Glutamatergic neuron (in vitro differentiated cells): ENCODE measurements around the gene KRT78. TPM values are rescaled to one million over a fixed set of nuclear protein-coding genes. Genes with fewer than 3 reads are reported as not detected.
A peak's percentile ranks its signal among the peaks of the same experiment; 100 is the strongest.

Experiments used
- DNase-seq: peaks from one replicate; pipeline ENCODE4 v3.0.0; 2022
- H3K27ac Mint-ChIP-seq: one replicate; pipeline ENCODE4 v1.8.0; 2020; ENCODE audit warnings: mild to moderate bottlenecking, mixed read lengths, inconsistent platforms; ENCODE audit not compliant: unreplicated experiment
- H3K27me3 Mint-ChIP-seq: one replicate; pipeline ENCODE4 v1.8.0; 2020; ENCODE audit warnings: mild to moderate bottlenecking, moderate library complexity, mixed read lengths, inconsistent platforms; ENCODE audit not compliant: unreplicated experiment
- H3K36me3 Mint-ChIP-seq: one replicate; pipeline ENCODE4 v1.8.0; 2020; ENCODE audit warnings: mild to moderate bottlenecking, mixed read lengths, inconsistent platforms; ENCODE audit not compliant: unreplicated experiment
- H3K4me1 Mint-ChIP-seq: one replicate; pipeline ENCODE4 v1.8.0; 2020; ENCODE audit warnings: mild to moderate bottlenecking, low read depth, mixed read lengths, inconsistent platforms; ENCODE audit not compliant: unreplicated experiment
- H3K4me3 Mint-ChIP-seq: one replicate; pipeline ENCODE4 v1.8.0; 2020; ENCODE audit warnings: mild to moderate bottlenecking, mixed read lengths, inconsistent platforms; ENCODE audit not compliant: unreplicated experiment
- H3K9me3 Mint-ChIP-seq: one replicate; pipeline ENCODE4 v1.8.0; 2020; ENCODE audit warnings: mild to moderate bottlenecking, moderate library complexity, mixed read lengths, inconsistent platforms; ENCODE audit not compliant: unreplicated experiment
- total RNA-seq: library from RNA; stranded (reverse); fragmentation: NEBNext Ultra II Directional; extraction: Animal tissue kit (Norgen Biotek cat#: 25700); gene quantifications from one replicate; pipeline ENCODE4 v1.2.1, GENCODE V29; 2021; ENCODE audit not compliant: unreplicated experiment
- TF ChIP-seq, protein P1 (sequence below): fragments of 200-600 bp; sonication (generic); IDR thresholded peaks from one replicate; pipeline ENCODE4 v1.5.0; 2021; ENCODE audit not compliant: partially characterized antibody, unreplicated experiment

The KRT78 gene
- total RNA-seq, 1 donor from 2014 or later, result not detected

DNA sequence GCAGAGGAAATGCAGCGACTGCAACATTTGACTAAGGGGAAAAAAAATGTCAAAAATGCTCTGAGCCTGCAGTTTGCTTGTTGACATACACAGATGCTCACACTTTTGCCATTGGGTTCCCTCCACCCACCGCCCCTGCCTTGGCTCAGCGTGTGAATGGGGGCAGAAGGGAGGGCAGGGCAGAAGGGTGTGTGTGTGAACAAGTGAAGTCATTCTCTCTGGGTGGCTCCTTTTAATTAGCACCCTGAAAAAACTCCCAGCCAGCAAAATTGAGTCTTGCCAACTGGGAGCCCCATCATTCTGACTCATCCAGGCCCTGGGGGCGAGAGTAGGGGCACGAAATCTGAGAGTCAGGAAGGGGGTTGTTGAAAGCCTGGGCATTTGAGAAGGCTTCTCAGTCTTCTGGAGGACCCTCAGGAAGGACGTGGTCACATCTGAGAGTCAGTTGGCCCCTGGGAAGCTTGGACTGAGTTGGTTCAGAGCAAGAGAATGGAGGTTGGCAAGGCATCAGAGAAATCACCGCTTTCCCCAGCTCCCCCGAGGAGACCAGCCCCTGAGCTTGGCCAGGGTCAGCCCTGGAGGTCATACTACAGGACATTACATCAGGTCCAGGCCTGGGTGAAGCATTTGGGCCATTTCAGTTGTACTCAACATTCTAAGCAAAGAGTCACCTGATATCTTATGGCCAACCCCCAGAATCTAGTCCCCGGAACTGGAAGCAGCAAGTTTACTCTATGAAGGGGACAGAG, 22.7 kb upstream of the KRT78 start:
- H3K4me3 Mint-ChIP-seq, result no peak overlapping the region
- TF ChIP-seq, protein P1, sequence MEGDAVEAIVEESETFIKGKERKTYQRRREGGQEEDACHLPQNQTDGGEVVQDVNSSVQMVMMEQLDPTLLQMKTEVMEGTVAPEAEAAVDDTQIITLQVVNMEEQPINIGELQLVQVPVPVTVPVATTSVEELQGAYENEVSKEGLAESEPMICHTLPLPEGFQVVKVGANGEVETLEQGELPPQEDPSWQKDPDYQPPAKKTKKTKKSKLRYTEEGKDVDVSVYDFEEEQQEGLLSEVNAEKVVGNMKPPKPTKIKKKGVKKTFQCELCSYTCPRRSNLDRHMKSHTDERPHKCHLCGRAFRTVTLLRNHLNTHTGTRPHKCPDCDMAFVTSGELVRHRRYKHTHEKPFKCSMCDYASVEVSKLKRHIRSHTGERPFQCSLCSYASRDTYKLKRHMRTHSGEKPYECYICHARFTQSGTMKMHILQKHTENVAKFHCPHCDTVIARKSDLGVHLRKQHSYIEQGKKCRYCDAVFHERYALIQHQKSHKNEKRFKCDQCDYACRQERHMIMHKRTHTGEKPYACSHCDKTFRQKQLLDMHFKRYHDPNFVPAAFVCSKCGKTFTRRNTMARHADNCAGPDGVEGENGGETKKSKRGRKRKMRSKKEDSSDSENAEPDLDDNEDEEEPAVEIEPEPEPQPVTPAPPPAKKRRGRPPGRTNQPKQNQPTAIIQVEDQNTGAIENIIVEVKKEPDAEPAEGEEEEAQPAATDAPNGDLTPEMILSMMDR, result no peak
- no peaks in the 10 kb centered on the region for H3K9me3 Mint-ChIP-seq
- H3K27ac Mint-ChIP-seq, result no peak overlapping the region
- peaks cover 4% of the 10 kb centered on the region for H3K4me1 Mint-ChIP-seq
- H3K27me3 Mint-ChIP-seq, result peaks cover 18% of the 10 kb centered on the region
- no peaks in the 10 kb centered on the region for H3K36me3 Mint-ChIP-seq
- no peak for DNase-seq

DNA sequence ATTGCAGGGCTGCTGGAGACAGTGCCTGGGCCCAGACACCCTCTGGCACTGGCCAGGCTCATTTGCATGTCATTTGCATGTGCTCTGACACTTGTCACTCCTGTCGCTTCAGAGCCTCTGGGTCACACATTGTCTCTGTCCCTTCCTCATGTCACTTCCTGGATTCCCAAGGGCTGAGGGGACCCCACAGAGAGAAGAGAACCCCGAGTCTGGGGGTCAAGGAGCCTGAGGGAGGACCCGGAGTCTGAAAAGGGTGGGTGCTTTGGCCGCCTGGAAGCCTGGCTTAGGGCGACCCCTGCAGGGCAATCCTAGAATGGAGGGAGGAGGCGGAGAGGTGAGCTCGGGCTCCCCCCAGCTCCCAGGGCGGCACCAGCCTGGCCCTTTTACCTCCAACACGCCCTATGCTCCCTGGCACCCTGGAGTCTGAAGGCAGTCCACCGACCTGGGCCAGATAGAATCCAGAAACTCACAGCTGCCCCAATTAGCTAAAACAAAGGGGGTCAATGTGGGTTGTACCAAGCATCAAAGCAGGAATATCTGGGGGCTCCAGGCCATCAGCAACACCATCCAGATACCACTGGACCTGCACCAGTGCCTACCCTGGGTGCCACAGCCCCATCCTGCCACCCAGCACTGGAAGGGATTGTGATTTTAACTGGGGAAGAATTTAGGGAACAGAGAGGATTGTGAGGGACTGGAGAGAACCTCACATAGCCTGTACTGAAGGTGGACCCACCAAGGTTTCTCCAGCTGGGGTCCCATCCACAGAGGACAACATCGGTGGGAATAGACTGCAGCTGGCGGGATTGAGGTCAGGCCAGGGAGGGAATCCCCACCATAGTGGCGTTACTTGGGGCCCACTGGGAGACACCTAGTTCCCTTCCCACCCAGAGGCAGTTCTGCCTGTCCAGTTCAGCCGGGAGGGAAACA, 21.8 kb upstream of the KRT78 start:
- TF ChIP-seq, protein P1, result peak; percentile 81
- peaks cover 4% of the 10 kb centered on the region for H3K4me1 Mint-ChIP-seq
- no peak overlapping the region for H3K27ac Mint-ChIP-seq
- no peaks in the 10 kb centered on the region for H3K36me3 Mint-ChIP-seq
- peak; percentile 86 for DNase-seq
- H3K4me3 Mint-ChIP-seq, result no peak overlapping the region
- no peaks in the 10 kb centered on the region for H3K9me3 Mint-ChIP-seq
- H3K27me3 Mint-ChIP-seq, result peaks cover 18% of the 10 kb centered on the region

DNA sequence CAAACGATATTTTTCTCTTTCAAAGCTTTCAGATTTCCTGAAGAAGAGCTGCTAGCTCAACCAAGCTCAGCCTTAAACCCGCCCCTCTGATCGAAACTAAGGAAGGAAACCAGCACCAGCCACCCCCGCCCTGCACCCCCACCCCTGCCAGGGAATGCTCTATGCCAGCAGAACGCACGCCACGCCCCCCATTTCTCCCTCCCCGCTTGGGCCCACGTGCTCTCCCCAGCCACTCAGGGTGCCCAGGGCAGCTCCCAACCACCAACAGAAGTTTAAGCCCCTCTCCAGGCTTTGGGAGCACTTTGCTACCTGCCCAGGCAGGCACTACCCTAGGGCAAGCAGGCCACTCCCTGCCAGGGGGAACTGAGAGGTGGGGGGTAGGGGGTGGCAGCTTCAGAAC, 18.8 kb upstream of the KRT78 start:
- peaks cover 12% of the 10 kb centered on the region for H3K27me3 Mint-ChIP-seq
- H3K9me3 Mint-ChIP-seq, result no peaks in the 10 kb centered on the region
- no peaks in the 10 kb centered on the region for H3K36me3 Mint-ChIP-seq
- no peaks in the 10 kb centered on the region for H3K4me1 Mint-ChIP-seq
- H3K4me3 Mint-ChIP-seq, result no peak overlapping the region
- DNase-seq, result no peak
- TF ChIP-seq, protein P1, result no peak
- H3K27ac Mint-ChIP-seq, result no peak overlapping the region

DNA sequence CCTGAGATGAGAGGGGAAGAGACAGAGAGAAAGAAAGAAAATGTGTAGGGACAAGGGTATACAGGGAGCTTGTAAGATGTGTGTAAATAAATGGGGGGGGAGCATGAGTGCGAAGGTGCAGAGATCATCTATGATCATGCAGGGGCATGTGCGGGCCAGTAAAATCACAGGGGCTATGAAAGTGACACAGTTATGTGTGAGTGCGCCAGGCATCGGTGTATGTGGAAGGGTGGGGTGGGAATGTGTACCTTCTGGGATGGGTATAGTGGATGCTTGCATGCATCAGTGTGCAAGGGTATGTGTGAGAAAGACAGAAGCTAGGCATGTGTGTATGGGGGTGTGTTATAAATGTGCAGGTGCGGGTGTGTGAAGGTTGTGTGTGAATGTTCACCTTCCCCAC, 18.4 kb upstream of the KRT78 start:
- no peak for DNase-seq
- Mint-ChIP-seq H3K9me3 (no peaks in the 10 kb centered on the region), H3K27ac (no peak overlapping the region), H3K4me1 (no peaks in the 10 kb centered on the region), H3K36me3 (no peaks in the 10 kb centered on the region), H3K27me3 (peaks cover 12% of the 10 kb centered on the region), H3K4me3 (no peak overlapping the region)
- TF ChIP-seq, protein P1, result no peak
